Heart right ventricle (tissue), 16 donors: Measurements from ENCODE around the gene LSG1. TPM values are rescaled to one million over a fixed set of nuclear protein-coding genes. Genes with fewer than 3 reads are reported as not detected.

ENCODE experiments used
- ATAC-seq, 8 donors: fragments of 200-7000 bp; cut with Tn5 transposase; one replicate each; pipeline ENCODE4 v1.9.1; 2020; ENCODE audit warnings: mild to moderate bottlenecking in 8 of 8, moderate library complexity in 8 of 8, moderate number of reproducible peaks in 1 of 8
- DNase-seq, 2 donors: peaks; one replicate each; pipeline ENCODE4 v3.0.0-alpha.2; 2020
- H3K27ac ChIP-seq, 10 donors: fragments of 200-600 bp; sonication (generic) in 2 of 10; one replicate each; pipeline versions ENCODE4 v1.5.0 to v1.8.0; 2020 to 2022; ENCODE audit warnings: mild to moderate bottlenecking in 3 of 10
- H3K27me3 ChIP-seq, 7 donors: fragments of 200-600 bp; one replicate each; pipeline ENCODE4 v1.8.0; 2021 to 2022; ENCODE audit warnings: mild to moderate bottlenecking in 2 of 7
- H3K36me3 ChIP-seq, 9 donors: fragments of 200-600 bp; sonication (generic) in 1 of 9; one replicate each; pipeline versions ENCODE4 v1.5.0 to v1.8.0; 2020 to 2022; ENCODE audit warnings: mild to moderate bottlenecking in 2 of 9
- H3K4me1 ChIP-seq, 9 donors: fragments of 200-600 bp; sonication (generic) in 1 of 9; one replicate each; pipeline versions ENCODE4 v1.5.0 to v1.8.0; 2020 to 2022; ENCODE audit warnings: mild to moderate bottlenecking in 4 of 9
- H3K4me3 ChIP-seq, 10 donors: fragments of 200-600 bp; sonication (generic) in 2 of 10; one replicate each; pipeline versions ENCODE4 v1.5.0 to v1.8.0; 2020 to 2022; ENCODE audit warnings: mild to moderate bottlenecking in 7 of 10, moderate library complexity in 2 of 10
- H3K9me3 ChIP-seq, 11 donors: fragments of 200-600 bp in 10 of 11; sonication (generic) in 2 of 11; one replicate each; pipeline versions ENCODE4 v1.5.0 to v1.8.0; 2013 to 2022; ENCODE audit warnings: mild to moderate bottlenecking in 2 of 11, control low read depth in 1 of 11, moderate library complexity in 1 of 11
- CTCF ChIP-seq, 9 donors: fragments of 200-600 bp; sonication (generic) in 2 of 9; IDR thresholded peaks; one replicate each; pipeline versions ENCODE4 v1.5.0 to v1.8.0; 2021 to 2022; ENCODE audit warnings: antibody characterized with exemption in 9 of 9, mild to moderate bottlenecking in 5 of 9, moderate library complexity in 1 of 9
- WGBS, 2 donors: extraction: QIAGEN DNeasy Blood & Tissue Kit; methylation state at CpG; one replicate each; pipeline ENCODE4 v1.1.7; 2013; ENCODE audit warnings: inconsistent platforms in 1 of 2; 5-methylcytosine and 5-hydroxymethylcytosine counted together
- intact Hi-C, 10 donors: fragments of 100-400 bp; cut with DNase I; formaldehyde crosslinking; loops; one replicate each; pipeline versions ENCODE4 v1.11.1 to v1.14.2; 2022
- polyA plus RNA-seq, 2 donors: library from polyadenylated mRNA; stranded (reverse); fragments of 200-250 nt; gene quantifications; one replicate each; pipeline ENCODE4 v1.2.3, GENCODE V29; 2013
- total RNA-seq, 10 donors: library from RNA; stranded (reverse); fragmentation: NEBNext Ultra II Directional in 3 of 10; extraction: Animal tissue kit (Norgen Biotek cat#: 25700) in 3 of 10; gene quantifications; one replicate each; pipeline versions ENCODE4 v1.2.1 to v1.2.4, GENCODE V29; 2021 to 2023
- donor health status: Arrhythmogenic right ventricular cardiomyopathy.
- donor health status: ischemic (EF 13 %, LVEDD 7.1; RV severe dilation, severe dysfunction).
- donor health status: healthy with polysubstance abuse.
- donor health status: DM: no; HTN: yes; CAD: no.
- donor health status: DM: no; HTN: no; CAD: no.
- donor health status: ischemic (EF 25% LVEDD 6.9; RV normal size, moderate dysfunction).
- donor health status: ischemic (EF 25% LVEDD 5.7; RV mildly dilated, moderate dysfunction).
- donor health status: healthy.
- donor health status: DM: yes; HTN: yes; CAD: no.
- donor health status: Ischemic cardiomyopathy.
- donor health status: ischemic (EF 35%, LVEDD 5.7; RV mildly dilated, moderate dysfunction).
- donor health status: nonischemic (EF 11% LVEDD 7.7; RV severe dilation, severe dysfunction).
- donor health status: DM: yes; HTN: yes; CAD: no.
- donor health status: PGD.
- donor health status: ischemic (EF 29% LVEDD 5.4; RV normal size, mild dysfunction).
- donor health status: nonischemic (EF 23%, LVEDD 6.1; RV moderate dilation, normal function).

Gene LSG1
- total and polyA plus RNA-seq, 12 donors: 11.3 to 22.1 (median 18.5) TPM

- H3K27me3 ChIP-seq: no peaks in the 10 kb centered on the region
- no peak for TF ChIP-seq CTCF (IDR thresholded peaks at IDR 0.05)
- intact Hi-C loops: no loop called here
- peaks cover 0 to 22% (median 11%) of the 10 kb centered on the region in 9 donors for H3K4me1 ChIP-seq
- ATAC-seq (no peak), DNase-seq (no peak)
- H3K27ac ChIP-seq: no peak overlapping the region
- no peaks in the 10 kb centered on the region for H3K9me3 ChIP-seq
- WGBS, 2 donors: 92 to 94% methylated on average over 8 of the region's 8 CpGs
- no peak overlapping the region for H3K4me3 ChIP-seq
- H3K36me3 ChIP-seq: no peaks in the 10 kb centered on the region
These were observed 43.2 kb upstream of the LSG1 start for GRCh38 chr3:194715022-194715800.

- no peak for TF ChIP-seq CTCF (IDR thresholded peaks at IDR 0.05)
- Histone ChIP-seq H3K36me3 (no peaks in the 10 kb centered on the region), H3K9me3 (no peaks in the 10 kb centered on the region), H3K4me1 (peaks cover 0 to 22% (median 11%) of the 10 kb centered on the region in 9 donors), H3K4me3 (no peak overlapping the region), H3K27me3 (no peaks in the 10 kb centered on the region), H3K27ac (no peak overlapping the region)
- ATAC-seq: no peak
- intact Hi-C loops: no loop called here
- 72 to 84% methylated on average over 6 of the region's 6 CpGs for WGBS, 2 donors
- DNase-seq: no peak
These were observed 42.6 kb upstream of the LSG1 start for GRCh38 chr3:194714564-194714963.

GRCh38 chr3:194714137-194714455 is 42.1 kb upstream of the LSG1 start:
- H3K27ac ChIP-seq: no peak overlapping the region
- no peaks in the 10 kb centered on the region for H3K9me3 ChIP-seq
- no peak for DNase-seq
- no peaks in the 10 kb centered on the region for H3K36me3 ChIP-seq
- intact Hi-C loops: no loop called here
- TF ChIP-seq CTCF (IDR thresholded peaks at IDR 0.05): no peak
- 82 to 84% methylated on average over 5 of the region's 5 CpGs for WGBS, 2 donors
- no peak overlapping the region for H3K4me3 ChIP-seq
- no peak for ATAC-seq
- H3K4me1 ChIP-seq: peaks cover 0 to 22% (median 11%) of the 10 kb centered on the region in 9 donors
- no peaks in the 10 kb centered on the region for H3K27me3 ChIP-seq

GRCh38 chr3:194713299-194714136 is 41.5 kb upstream of the LSG1 start:
- no peaks in the 10 kb centered on the region for H3K9me3 ChIP-seq
- intact Hi-C loops: no loop called here
- no peaks in the 10 kb centered on the region for H3K36me3 ChIP-seq
- no peak for TF ChIP-seq CTCF (IDR thresholded peaks at IDR 0.05)
- no peak overlapping the region for H3K27ac ChIP-seq
- H3K27me3 ChIP-seq: no peaks in the 10 kb centered on the region
- no peak overlapping the region for H3K4me3 ChIP-seq
- ATAC-seq (no peak), DNase-seq (no peak)
- peaks cover 0 to 22% (median 11%) of the 10 kb centered on the region in 9 donors for H3K4me1 ChIP-seq
- WGBS, 2 donors: 65 to 70% methylated on average over 9 of the region's 9 CpGs
